Measurements from ENCODE around the gene RGS9.

Gene RGS9

GRCh38 chr17:65261152-65261551, 124.0 kb downstream of the RGS9 start:
- DNase-seq (ENCODE audit: low spot score) = no peak

GRCh38 chr17:65261682-65262636, 124.8 kb downstream of the RGS9 start:
- DNase-seq (ENCODE audit: low spot score) = no peak

- no peak for DNase-seq (ENCODE audit: low spot score)
These were observed 128.1 kb downstream of the RGS9 start for GRCh38 chr17:65265276-65265675.

- no peak for DNase-seq (ENCODE audit: low spot score)
These were observed 131.7 kb downstream of the RGS9 start for GRCh38 chr17:65268832-65269231.

- DNase-seq (ENCODE audit: low spot score) = no peak
These were observed 133.5 kb downstream of the RGS9 start for GRCh38 chr17:65270499-65271253.

GRCh38 chr17:65271296-65271695, 134.1 kb downstream of the RGS9 start:
- no peak for DNase-seq (ENCODE audit: low spot score)
